Activated CD8-positive, alpha-beta memory T cell treated with anti-CD3 and anti-CD28 coated beads, Interleukin-2, amount 10 ng/mL, durations not matched to agents 7 days and 5 days (primary cell): ENCODE data around the gene PBX1. TPM values are rescaled to one million over a fixed set of nuclear protein-coding genes. Genes with fewer than 3 reads are reported as not detected.

Experiments used
- ATAC-seq: fragments of 150-1000 bp; cut with Tn5 transposase; one replicate; pipeline ENCODE4 v1.10.0; 2021; ENCODE audit warnings: moderate library complexity
- CTCF ChIA-PET: fragments of 350-600 bp; sonication (Branson Sonifier 250); formaldehyde crosslinking; loops from one replicate; lab custom pipeline; 2021; ENCODE audit warnings: antibody characterized with exemption; lab: Charles Lee
- DNase-seq: peaks from one replicate; pipeline ENCODE4 v3.0.0-alpha.2; 2020
- H3K27ac Mint-ChIP-seq: one replicate; pipeline ENCODE4 v1.8.0; 2021; ENCODE audit warnings: mild to moderate bottlenecking, mixed read lengths
- H3K27me3 Mint-ChIP-seq: one replicate; pipeline ENCODE4 v1.8.0; 2021; ENCODE audit warnings: mixed read lengths
- H3K36me3 Mint-ChIP-seq: one replicate; pipeline ENCODE4 v1.8.0; 2021; ENCODE audit warnings: mild to moderate bottlenecking, mixed read lengths
- H3K4me1 Mint-ChIP-seq: one replicate; pipeline ENCODE4 v1.8.0; 2021; ENCODE audit warnings: mixed read lengths
- H3K4me3 Mint-ChIP-seq: one replicate; pipeline ENCODE4 v1.8.0; 2021; ENCODE audit warnings: mild to moderate bottlenecking, moderate library complexity, mixed read lengths
- H3K9me3 Mint-ChIP-seq: one replicate; pipeline ENCODE4 v1.8.0; 2022; ENCODE audit warnings: low read depth, mixed read lengths
- total RNA-seq, 2 experiments: library from RNA; stranded (reverse); gene quantifications; one replicate each; pipeline ENCODE4 v1.2.3, GENCODE V29; 2021

Gene PBX1
- total RNA-seq, 2 experiments from 2014 or later, result not detected

DNA sequence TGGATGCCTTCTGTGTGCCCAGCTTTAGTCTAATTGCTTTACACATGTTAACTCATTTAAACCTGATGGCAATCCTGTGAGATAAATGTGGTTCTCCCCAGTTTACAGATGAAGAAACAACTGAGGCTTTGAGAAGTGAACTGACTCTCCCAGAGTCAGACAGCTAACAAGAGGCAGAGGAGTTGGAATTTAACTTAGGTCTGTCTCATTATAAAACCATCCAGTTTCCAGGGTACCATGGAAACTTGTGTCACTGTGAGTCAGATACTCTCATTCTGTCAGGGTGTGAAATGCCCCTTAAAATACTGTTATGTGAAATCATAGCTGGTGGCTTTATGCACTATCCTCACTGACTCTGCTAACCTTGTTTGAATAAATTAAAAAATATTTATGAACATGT, 206.6 kb downstream of the PBX1 start:
- no peaks in the 10 kb centered on the region for H3K4me1 Mint-ChIP-seq
- CTCF ChIA-PET, result no interaction called here
- DNase-seq (no peak), ATAC-seq (no peak)
- H3K4me3 Mint-ChIP-seq, result no peak overlapping the region
- no peaks in the 10 kb centered on the region for H3K36me3 Mint-ChIP-seq
- no peaks in the 10 kb centered on the region for H3K27me3 Mint-ChIP-seq
- no peak overlapping the region for H3K27ac Mint-ChIP-seq
- no peaks in the 10 kb centered on the region for H3K9me3 Mint-ChIP-seq

GRCh38 chr1:164765992-164766720, 207.2 kb downstream of the PBX1 start:
- DNase-seq, result no peak
- CTCF ChIA-PET, result no interaction called here
- no peaks in the 10 kb centered on the region for H3K9me3 Mint-ChIP-seq
- H3K36me3 Mint-ChIP-seq, result no peaks in the 10 kb centered on the region
- no peaks in the 10 kb centered on the region for H3K27me3 Mint-ChIP-seq
- H3K4me1 Mint-ChIP-seq, result no peaks in the 10 kb centered on the region
- no peak overlapping the region for H3K4me3 Mint-ChIP-seq
- H3K27ac Mint-ChIP-seq, result no peak overlapping the region
- no peak for ATAC-seq

DNA sequence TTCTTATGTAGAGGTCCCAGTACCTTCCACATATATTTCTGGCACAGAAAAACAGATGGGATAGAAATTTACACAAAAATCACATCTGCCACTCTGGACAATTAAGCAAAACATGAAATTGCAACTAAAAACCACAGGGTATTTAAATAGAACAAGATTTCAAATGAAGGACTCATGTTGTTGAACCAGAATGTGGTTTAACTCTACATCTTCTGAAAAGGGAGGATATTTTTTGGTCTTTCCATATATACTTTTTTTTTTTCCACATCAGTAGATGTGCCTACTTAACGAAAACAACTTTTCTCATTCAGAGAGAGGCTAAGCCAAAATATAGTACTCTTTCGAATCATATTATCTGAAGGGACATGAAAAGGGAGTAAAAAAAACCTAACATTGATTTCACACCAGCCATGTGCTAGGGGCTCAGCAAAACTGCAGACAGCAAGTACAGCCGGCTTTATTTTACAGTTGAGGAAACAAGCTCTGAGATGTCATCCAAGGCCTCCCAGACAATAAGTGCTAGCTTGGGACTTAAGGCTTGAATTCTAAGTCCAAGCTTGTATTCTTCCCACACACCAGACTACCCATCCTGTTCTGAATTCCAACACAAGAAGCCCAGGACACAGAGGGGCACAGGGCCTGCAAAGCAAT, 208.9 kb downstream of the PBX1 start:
- H3K27me3 Mint-ChIP-seq, result no peaks in the 10 kb centered on the region
- no peak overlapping the region for H3K4me3 Mint-ChIP-seq
- H3K27ac Mint-ChIP-seq, result no peak overlapping the region
- CTCF ChIA-PET, result no interaction called here
- H3K9me3 Mint-ChIP-seq, result no peaks in the 10 kb centered on the region
- no peaks in the 10 kb centered on the region for H3K4me1 Mint-ChIP-seq
- no peak for ATAC-seq
- no peak for DNase-seq
- H3K36me3 Mint-ChIP-seq, result no peaks in the 10 kb centered on the region

GRCh38 chr1:164768619-164769018, 209.6 kb downstream of the PBX1 start:
- Mint-ChIP-seq H3K4me1 (no peaks in the 10 kb centered on the region), H3K27ac (no peak overlapping the region), H3K27me3 (no peaks in the 10 kb centered on the region), H3K9me3 (no peaks in the 10 kb centered on the region), H3K36me3 (no peaks in the 10 kb centered on the region), H3K4me3 (no peak overlapping the region)
- ATAC-seq (no peak), DNase-seq (no peak)
- CTCF ChIA-PET, result no interaction called here

DNA sequence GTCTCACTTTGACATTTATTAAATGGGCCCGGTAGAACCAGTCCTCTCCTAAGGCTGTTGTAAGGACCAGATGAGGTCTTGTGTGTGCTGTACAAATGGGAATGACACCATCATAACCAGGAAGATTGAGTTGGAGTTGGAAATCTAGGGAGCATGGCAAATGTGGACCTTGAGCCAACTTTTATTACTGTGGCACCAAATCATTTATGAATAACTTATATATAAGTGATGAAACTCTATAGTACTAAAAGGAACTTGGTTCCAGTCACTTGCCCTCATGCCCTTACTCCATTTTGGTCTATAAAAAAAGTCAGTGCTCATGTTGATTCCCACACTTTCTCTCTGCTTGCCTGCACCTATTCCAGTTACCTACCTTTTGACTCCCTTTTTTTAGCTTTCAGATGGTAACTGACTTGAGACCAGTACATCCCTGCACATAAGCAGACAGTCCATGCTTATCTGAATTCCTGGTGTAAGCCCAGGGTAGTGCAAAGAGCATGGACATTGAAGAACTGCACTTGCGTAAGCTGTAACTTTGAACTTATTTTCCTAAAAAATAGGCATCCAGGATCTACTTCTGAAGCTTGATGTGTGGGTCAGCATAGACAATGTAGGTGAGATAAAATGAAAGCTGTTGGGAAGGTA, 210.6 kb downstream of the PBX1 start:
- Mint-ChIP-seq H3K4me3 (no peak overlapping the region), H3K27me3 (no peaks in the 10 kb centered on the region), H3K36me3 (no peaks in the 10 kb centered on the region), H3K4me1 (no peaks in the 10 kb centered on the region), H3K27ac (no peak overlapping the region), H3K9me3 (no peaks in the 10 kb centered on the region)
- DNase-seq, result no peak
- no peak for ATAC-seq
- CTCF ChIA-PET, result no interaction called here

- H3K4me3 Mint-ChIP-seq, result no peak overlapping the region
- H3K27ac Mint-ChIP-seq, result no peak overlapping the region
- no peaks in the 10 kb centered on the region for H3K36me3 Mint-ChIP-seq
- no peaks in the 10 kb centered on the region for H3K27me3 Mint-ChIP-seq
- DNase-seq, result no peak
- no peaks in the 10 kb centered on the region for H3K9me3 Mint-ChIP-seq
- CTCF ChIA-PET, result no interaction called here
- ATAC-seq, result no peak
- H3K4me1 Mint-ChIP-seq, result no peaks in the 10 kb centered on the region
Observed at GRCh38 chr1:164770131-164770529, 211.1 kb downstream of the PBX1 start.

DNA sequence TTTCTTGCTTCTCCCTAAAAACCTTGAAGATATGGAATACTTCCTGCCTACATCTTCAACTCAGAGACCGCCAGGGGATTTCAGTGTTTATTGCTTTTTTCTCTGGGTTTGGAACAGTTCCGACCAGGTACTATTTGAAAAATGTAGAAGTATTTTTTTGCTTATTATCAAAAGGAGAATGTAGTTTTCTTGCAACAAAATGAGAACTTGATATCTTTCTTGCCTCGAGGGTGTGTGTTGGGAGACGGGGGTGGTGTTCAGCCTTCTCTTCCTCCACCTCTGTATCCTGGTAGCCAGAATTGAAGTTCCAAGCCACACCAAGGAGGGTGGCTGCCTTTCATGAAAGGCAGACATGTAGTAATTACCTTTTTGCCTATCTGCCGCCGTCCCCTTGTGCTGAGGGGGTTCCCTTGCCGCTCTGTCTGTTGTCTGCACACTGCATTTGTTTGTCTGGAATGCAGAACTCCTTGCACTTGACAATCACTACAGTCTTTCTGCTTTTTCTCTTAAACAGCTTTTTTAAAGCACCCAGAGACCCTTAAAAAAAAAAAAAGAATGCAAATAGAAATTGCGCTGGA, 212.1 kb downstream of the PBX1 start:
- H3K27me3 Mint-ChIP-seq, result no peaks in the 10 kb centered on the region
- H3K4me3 Mint-ChIP-seq, result no peak overlapping the region
- CTCF ChIA-PET, result no interaction called here
- H3K27ac Mint-ChIP-seq, result no peak overlapping the region
- H3K36me3 Mint-ChIP-seq, result no peaks in the 10 kb centered on the region
- H3K9me3 Mint-ChIP-seq, result no peaks in the 10 kb centered on the region
- peaks cover 1% of the 10 kb centered on the region for H3K4me1 Mint-ChIP-seq
- no peak for ATAC-seq
- DNase-seq, result no peak

- H3K36me3 Mint-ChIP-seq, result no peaks in the 10 kb centered on the region
- H3K4me1 Mint-ChIP-seq, result peaks cover 1% of the 10 kb centered on the region
- DNase-seq (no peak), ATAC-seq (no peak)
- H3K9me3 Mint-ChIP-seq, result no peaks in the 10 kb centered on the region
- H3K4me3 Mint-ChIP-seq, result no peak overlapping the region
- no peak overlapping the region for H3K27ac Mint-ChIP-seq
- CTCF ChIA-PET, result no interaction called here
- no peaks in the 10 kb centered on the region for H3K27me3 Mint-ChIP-seq
Observed at GRCh38 chr1:164771619-164772361, 212.8 kb downstream of the PBX1 start.

DNA sequence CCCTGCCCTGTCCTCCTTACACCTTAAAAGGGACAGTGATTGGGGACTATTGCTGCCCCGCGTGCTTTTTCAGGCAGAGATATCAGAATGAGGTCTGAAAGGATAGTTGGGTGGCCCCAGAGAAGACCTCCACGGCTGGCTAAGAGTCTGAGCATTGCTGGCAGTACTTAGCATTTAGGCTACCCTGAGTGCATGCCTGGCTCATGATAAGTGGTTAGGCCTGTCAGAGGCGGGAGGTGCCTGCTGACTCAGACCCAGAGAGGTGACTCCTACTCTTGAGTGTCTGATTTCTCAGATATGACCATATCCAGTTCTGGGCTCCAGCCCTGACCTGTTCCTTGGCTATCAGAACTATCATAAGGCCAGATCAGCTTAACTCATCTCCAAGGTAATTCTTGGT, 213.7 kb downstream of the PBX1 start:
- Mint-ChIP-seq H3K9me3 (no peaks in the 10 kb centered on the region), H3K27ac (no peak overlapping the region), H3K4me1 (peaks cover 1% of the 10 kb centered on the region), H3K27me3 (no peaks in the 10 kb centered on the region), H3K36me3 (no peaks in the 10 kb centered on the region), H3K4me3 (no peak overlapping the region)
- peak; percentile 47 for DNase-seq
- CTCF ChIA-PET, result interaction anchor here (2.0 kb wide), 1 partner anchor 15 kb away, joined by 4 read pairs; no protein-coding TSS in a partner anchor
- ATAC-seq, result peak; percentile 55

- no peaks in the 10 kb centered on the region for H3K36me3 Mint-ChIP-seq
- no peak overlapping the region for H3K27ac Mint-ChIP-seq
- H3K27me3 Mint-ChIP-seq, result no peaks in the 10 kb centered on the region
- no peak for DNase-seq
- CTCF ChIA-PET, result interaction anchor here (2.0 kb wide), 1 partner anchor 14 kb away, joined by 4 read pairs; no protein-coding TSS in a partner anchor
- H3K9me3 Mint-ChIP-seq, result no peaks in the 10 kb centered on the region
- ATAC-seq, result no peak
- H3K4me3 Mint-ChIP-seq, result no peak overlapping the region
- H3K4me1 Mint-ChIP-seq, result peaks cover 1% of the 10 kb centered on the region
Observed at GRCh38 chr1:164773102-164773501, 214.1 kb downstream of the PBX1 start.

- no peaks in the 10 kb centered on the region for H3K9me3 Mint-ChIP-seq
- H3K27ac Mint-ChIP-seq, result no peak overlapping the region
Observed at GRCh38 chr1:164774413-164774812, 215.4 kb downstream of the PBX1 start.

DNA sequence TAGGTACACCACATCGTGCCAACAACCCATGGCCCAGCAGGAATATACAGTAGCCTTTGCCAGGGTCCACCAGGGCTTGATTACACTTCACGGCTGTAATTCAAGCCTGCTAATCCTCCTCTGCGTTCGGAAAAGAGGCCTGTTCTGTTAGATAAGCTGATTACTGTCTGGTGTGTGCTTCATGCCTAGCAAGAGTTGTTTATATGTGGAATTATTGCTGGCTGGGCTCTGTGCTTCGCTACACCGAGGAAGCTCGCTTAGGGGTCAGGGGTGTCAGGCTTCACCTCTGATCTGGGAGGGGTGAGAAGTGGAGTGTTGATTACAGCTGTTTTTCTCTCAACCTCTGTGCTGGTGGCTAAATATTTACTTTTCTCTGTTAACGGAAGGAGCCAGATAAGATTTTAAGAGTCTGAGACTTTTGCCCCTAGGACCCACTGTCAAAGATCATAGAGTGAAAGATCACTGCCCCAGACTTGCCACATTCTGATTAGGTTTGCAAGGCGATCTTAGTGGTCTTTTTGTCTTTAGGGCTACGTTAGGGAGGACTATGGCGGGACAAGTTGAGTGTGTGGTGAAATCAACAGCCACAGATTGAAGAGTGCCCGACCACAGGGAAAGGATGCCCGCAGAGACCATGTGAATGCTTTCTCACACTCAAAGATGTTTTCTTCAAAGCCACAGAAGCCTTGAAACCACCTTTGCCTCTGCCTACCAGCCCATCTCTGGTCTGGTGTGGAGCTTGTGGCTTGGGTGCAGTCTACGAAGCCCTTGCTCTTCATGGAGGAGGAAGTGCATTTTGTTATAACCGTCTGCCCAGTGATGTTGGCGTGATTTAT, 216.1 kb downstream of the PBX1 start:
- no peak overlapping the region for H3K4me3 Mint-ChIP-seq
- no peaks in the 10 kb centered on the region for H3K36me3 Mint-ChIP-seq
- peaks cover 1% of the 10 kb centered on the region for H3K4me1 Mint-ChIP-seq
- DNase-seq, result no peak
- CTCF ChIA-PET, result interaction anchor here (0.5 to 2.0 kb wide), 2 partner anchors 12 to 206 kb away, joined by 3 to 4 read pairs; no protein-coding TSS in a partner anchor
- H3K27me3 Mint-ChIP-seq, result no peaks in the 10 kb centered on the region
- no peak overlapping the region for H3K27ac Mint-ChIP-seq
- ATAC-seq, result no peak
- H3K9me3 Mint-ChIP-seq, result no peaks in the 10 kb centered on the region

More at GRCh38 chr1:164774413-164774812, 215.4 kb downstream of the PBX1 start:
- no peak overlapping the region for H3K4me3 Mint-ChIP-seq
- no peak for DNase-seq
- H3K36me3 Mint-ChIP-seq, result no peaks in the 10 kb centered on the region
- peaks cover 1% of the 10 kb centered on the region for H3K4me1 Mint-ChIP-seq
- CTCF ChIA-PET, result interaction anchor here (0.5 to 2.0 kb wide), 2 partner anchors 13 to 205 kb away, joined by 3 to 4 read pairs; no protein-coding TSS in a partner anchor
- no peak for ATAC-seq
- no peaks in the 10 kb centered on the region for H3K27me3 Mint-ChIP-seq
